Lung (tissue), 12 donors: ENCODE data around the gene BMP6. TPM values are rescaled to one million over a fixed set of nuclear protein-coding genes. Genes with fewer than 3 reads are reported as not detected.

Experiments used
- ATAC-seq: fragments of 200-7000 bp; cut with Tn5 transposase; one replicate; pipeline ENCODE4 v1.9.1; 2020; ENCODE audit warnings: moderate number of reproducible peaks; ENCODE audit not compliant: insufficient read depth, low FRiP score
- DNase-seq, 3 donors: peaks; one replicate each; pipeline ENCODE4 v3.0.0-alpha.2; 2013 to 2017
- H3K27ac ChIP-seq, 2 donors: one replicate each; pipeline ENCODE4 v1.5.1; 2013; ENCODE audit warnings: mild to moderate bottlenecking in 2 of 2, moderate library complexity in 2 of 2, control low read depth in 1 of 2, inconsistent platforms in 1 of 2, low read depth in 1 of 2, low read length in 1 of 2
- H3K27me3 ChIP-seq, 3 donors: one replicate each; pipeline ENCODE4 v1.5.1; 2013; ENCODE audit warnings: low read length in 2 of 3; ENCODE audit not compliant: control insufficient read depth in 3 of 3, insufficient read depth in 3 of 3
- H3K36me3 ChIP-seq, 4 donors: one replicate each; pipeline ENCODE4 v1.5.1; 2013; ENCODE audit warnings: low read length in 4 of 4, mild to moderate bottlenecking in 1 of 4, moderate library complexity in 1 of 4; ENCODE audit not compliant: control insufficient read depth in 4 of 4, insufficient read depth in 4 of 4
- H3K4me1 ChIP-seq, 5 donors: one replicate each; pipeline ENCODE4 v1.5.1; 2013; ENCODE audit warnings: low read length in 5 of 5, mild to moderate bottlenecking in 2 of 5, moderate library complexity in 1 of 5; ENCODE audit not compliant: control insufficient read depth in 5 of 5, insufficient read depth in 5 of 5
- H3K4me3 ChIP-seq: one replicate; pipeline ENCODE4 v1.5.1; 2013; ENCODE audit warnings: mild to moderate bottlenecking, control low read depth, moderate library complexity
- H3K9ac ChIP-seq, 2 donors: one replicate each; pipeline ENCODE4 v1.5.1; 2013; ENCODE audit warnings: low read length in 2 of 2, control low read depth in 1 of 2; ENCODE audit not compliant: insufficient read depth in 1 of 2
- H3K9me3 ChIP-seq, 4 donors: one replicate each; pipeline ENCODE4 v1.5.1; 2013; ENCODE audit warnings: low read length in 3 of 4, mild to moderate bottlenecking in 1 of 4, moderate library complexity in 1 of 4; ENCODE audit not compliant: control insufficient read depth in 4 of 4, insufficient read depth in 3 of 4
- CTCF ChIP-seq: IDR thresholded peaks from 2 replicates; pipeline ENCODE4 v1.5.1; 2012; ENCODE audit warnings: mild to moderate bottlenecking; ENCODE audit errors: control extremely low read depth, extremely low read depth
- WGBS, 2 donors: extraction: QIAGEN DNeasy Blood & Tissue Kit; methylation state at CpG; one replicate each; pipeline ENCODE4 v1.1.7; 2013; 5-methylcytosine and 5-hydroxymethylcytosine counted together
- polyA plus RNA-seq, 2 donors: library from polyadenylated mRNA; stranded (reverse); fragments of 200-250 nt; gene quantifications; one replicate each; pipeline ENCODE4 v1.2.1, GENCODE V29; 2013
- total RNA-seq, 2 donors: library from RNA; depleted of rRNA in 1 of 2; stranded (reverse); fragments of >200 nt in 1 of 2; gene quantifications; one replicate each; pipeline ENCODE4 v1.2.1, GENCODE V29; 2014 to 2021
- donor health status: control.
- donor health status: control.
- donor health status: Bipolar disorder and iron deficiency.
- donor health status: healthy.
- donor health status: DM: yes; HTN: yes; CAD: no.

The BMP6 gene
- total and polyA plus RNA-seq, 4 donors = 2.3 to 17.3 (median 10.6) TPM

GRCh38 chr6:7886132-7886531 is 160.2 kb downstream of the BMP6 start:
- Histone ChIP-seq H3K9ac (no peak overlapping the region), H3K4me1 (peaks cover 0 to 5% (median 0%) of the 10 kb centered on the region in 5 donors), H3K9me3 (no peaks in the 10 kb centered on the region), H3K4me3 (no peak overlapping the region), H3K36me3 (peaks cover 59 to 65% (median 64%) of the 10 kb centered on the region in 4 donors), H3K27ac (no peak overlapping the region), H3K27me3 (no peaks in the 10 kb centered on the region)
- 97 to 98% methylated on average over 3 of the region's 3 CpGs for WGBS, 2 donors
- ATAC-seq = no peak
- TF ChIP-seq CTCF = no peak
- no peak for DNase-seq

GRCh38 chr6:7887278-7887991 is 161.5 kb downstream of the BMP6 start:
- Histone ChIP-seq H3K36me3 (peaks cover 51 to 68% (median 58%) of the 10 kb centered on the region in 4 donors), H3K9me3 (no peaks in the 10 kb centered on the region), H3K4me1 (peaks cover 0 to 5% (median 0%) of the 10 kb centered on the region in 5 donors), H3K4me3 (no peak overlapping the region), H3K27me3 (no peaks in the 10 kb centered on the region), H3K9ac (no peak overlapping the region), H3K27ac (no peak overlapping the region)
- no peak for ATAC-seq
- 95 to 96% methylated on average over 21 of the region's 21 CpGs for WGBS, 2 donors
- no peak for DNase-seq
- TF ChIP-seq CTCF = no peak

- DNase-seq = no peak
- Histone ChIP-seq H3K4me1 (peaks cover 0 to 5% (median 0%) of the 10 kb centered on the region in 5 donors), H3K9ac (no peak overlapping the region), H3K27me3 (no peaks in the 10 kb centered on the region), H3K36me3 (peaks cover 41 to 63% (median 56%) of the 10 kb centered on the region in 4 donors), H3K27ac (no peak overlapping the region), H3K9me3 (no peaks in the 10 kb centered on the region), H3K4me3 (no peak overlapping the region)
- 95% methylated on average over 25 of the region's 25 CpGs for WGBS, 2 donors
- no peak for TF ChIP-seq CTCF
- ATAC-seq = no peak
Observed at GRCh38 chr6:7888587-7889357, 162.9 kb downstream of the BMP6 start.
